Measurements from ENCODE around the gene CLEC7A. TPM values are rescaled to one million over a fixed set of nuclear protein-coding genes. Genes with fewer than 3 reads are reported as not detected.

CLEC7A gene
- total RNA-seq, 1 donor from 2014 or later, result 51.1 TPM

GRCh38 chr12:10069976-10070375 lies 60.0 kb downstream of the CLEC7A start:
- Histone ChIP-seq H3K4me1 (peaks cover 14% of the 10 kb centered on the region), H3K36me3 (no peaks in the 10 kb centered on the region), H3K9me3 (no peaks in the 10 kb centered on the region), H3K27ac (peak overlapping the region; percentile 83), H3K27me3 (no peaks in the 10 kb centered on the region), H3K4me3 (no peak overlapping the region)
- no peak for TF ChIP-seq CTCF (IDR thresholded peaks at IDR 0.05)
- ATAC-seq (no peak), DNase-seq (no peak)
- intact Hi-C loops (cut with DNase I), result no loop called here

- intact Hi-C loops (cut with DNase I), result no loop called here
- H3K27ac ChIP-seq, result peak overlapping the region; percentile 83
- ATAC-seq (peak; percentile 57), DNase-seq (no peak)
- TF ChIP-seq CTCF (IDR thresholded peaks at IDR 0.05), result no peak
- H3K4me3 ChIP-seq, result no peak overlapping the region
- no peaks in the 10 kb centered on the region for H3K27me3 ChIP-seq
- peaks cover 14% of the 10 kb centered on the region for H3K4me1 ChIP-seq
- no peaks in the 10 kb centered on the region for H3K9me3 ChIP-seq
- no peaks in the 10 kb centered on the region for H3K36me3 ChIP-seq
Measured at GRCh38 chr12:10069099-10069498, 60.9 kb downstream of the CLEC7A start.

DNA sequence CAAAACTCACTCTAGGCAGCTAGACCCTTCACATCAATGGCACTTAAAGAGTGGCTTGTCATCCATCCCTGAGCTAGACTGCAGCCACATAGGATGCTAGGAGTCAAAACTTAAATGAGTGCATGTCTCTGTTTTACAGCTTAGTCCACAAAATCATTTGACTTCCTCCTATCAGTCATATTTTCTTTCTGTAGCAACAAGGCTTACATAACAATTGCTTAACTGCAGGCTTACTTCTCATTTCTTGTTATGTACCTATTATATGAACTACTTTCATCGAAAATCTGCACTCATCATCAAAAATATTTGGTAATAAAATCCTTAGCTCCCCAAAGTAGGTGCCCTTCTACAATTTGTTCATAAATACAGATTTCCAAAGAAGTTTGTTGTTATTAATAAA lies 61.4 kb downstream of the CLEC7A start:
- Histone ChIP-seq H3K9me3 (no peaks in the 10 kb centered on the region), H3K4me3 (no peak overlapping the region), H3K27ac (peak overlapping the region; percentile 83), H3K27me3 (no peaks in the 10 kb centered on the region), H3K4me1 (peaks cover 14% of the 10 kb centered on the region), H3K36me3 (no peaks in the 10 kb centered on the region)
- intact Hi-C loops (cut with DNase I), result no loop called here
- no peak for TF ChIP-seq CTCF (IDR thresholded peaks at IDR 0.05)
- DNase-seq (no peak), ATAC-seq (peak; percentile 78)

GRCh38 chr12:10067942-10068341 lies 62.1 kb downstream of the CLEC7A start:
- Histone ChIP-seq H3K9me3 (no peaks in the 10 kb centered on the region), H3K27ac (peak overlapping the region; percentile 83), H3K36me3 (no peaks in the 10 kb centered on the region), H3K4me3 (no peak overlapping the region), H3K27me3 (no peaks in the 10 kb centered on the region), H3K4me1 (peaks cover 14% of the 10 kb centered on the region)
- DNase-seq (no peak), ATAC-seq (peak; percentile 63)
- intact Hi-C loops (cut with DNase I), result no loop called here
- TF ChIP-seq CTCF (IDR thresholded peaks at IDR 0.05), result no peak

DNA sequence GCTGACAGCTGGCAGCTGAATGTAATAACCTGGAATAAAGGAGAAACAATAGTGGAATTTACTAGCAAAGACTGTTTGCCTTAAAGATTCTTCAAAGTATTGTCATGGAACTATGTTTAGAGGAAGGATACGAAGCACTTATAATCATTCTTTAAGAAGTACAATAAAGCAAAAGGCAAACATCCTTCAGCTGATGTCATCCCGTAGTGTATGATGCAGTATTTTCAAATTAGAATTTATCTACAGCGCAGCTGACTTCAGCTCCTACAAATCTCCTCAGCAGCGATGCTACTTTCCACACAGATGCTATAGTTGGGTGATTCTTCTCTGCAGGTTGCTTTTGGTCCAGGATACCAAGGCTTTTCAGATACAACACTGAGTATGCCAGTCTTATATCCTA lies 62.7 kb downstream of the CLEC7A start:
- TF ChIP-seq CTCF (IDR thresholded peaks at IDR 0.05), result no peak
- H3K9me3 ChIP-seq, result no peaks in the 10 kb centered on the region
- H3K4me1 ChIP-seq, result peaks cover 14% of the 10 kb centered on the region
- peak overlapping the region; percentile 83 for H3K27ac ChIP-seq
- DNase-seq (no peak), ATAC-seq (no peak)
- no peaks in the 10 kb centered on the region for H3K27me3 ChIP-seq
- intact Hi-C loops (cut with DNase I), result no loop called here
- no peaks in the 10 kb centered on the region for H3K36me3 ChIP-seq
- no peak overlapping the region for H3K4me3 ChIP-seq

Other genes with a start within 250 kb of the CLEC7A start
- gene KLRF2, start 248.7 kb downstream of the CLEC7A start, total RNA-seq, result not detected
- not detected for gene CLEC2A, start 197.8 kb downstream of the CLEC7A start, total RNA-seq
- 43.4 TPM for gene CLEC12A, start 158.8 kb downstream of the CLEC7A start, total RNA-seq
- not detected for gene CLEC1B, start 131.1 kb downstream of the CLEC7A start, total RNA-seq
- gene CLEC12B, start 119.6 kb downstream of the CLEC7A start, total RNA-seq, result 1.4 TPM
- gene CLEC9A, start 99.5 kb downstream of the CLEC7A start, total RNA-seq, result 0.43 TPM
- gene CLEC1A, start 31.2 kb downstream of the CLEC7A start, total RNA-seq, result 15.0 TPM
- gene OLR1, start 41.9 kb upstream of the CLEC7A start, total RNA-seq, result 96.1 TPM
- 2.3 TPM for gene TMEM52B, start 48.8 kb upstream of the CLEC7A start, total RNA-seq
- 114 TPM for gene GABARAPL1, start 82.7 kb upstream of the CLEC7A start, total RNA-seq
- gene KLRD1, start 177.7 kb upstream of the CLEC7A start, total RNA-seq, result 13.3 TPM

Measured in upper lobe of right lung (tissue), 1 donor.